ENCODE measurements around the gene F11. TPM values are rescaled to one million over a fixed set of nuclear protein-coding genes. Genes with fewer than 3 reads are reported as not detected.
"Not testable (repeated sequence)": the region's sequence is repeated elsewhere in the genome, so short reads cannot be mapped to it uniquely, and the experiment has no call there.

F11 gene
- total RNA-seq, 1 experiment from 2014 or later = not detected

GRCh38 chr4:186307497-186307896 is 41.5 kb downstream of the F11 start:
- Histone ChIP-seq H3K79me2 (ENCODE audit: low read length) (no peaks in the 10 kb centered on the region), H3K9me2 (replicated peaks; ENCODE audit: low read length) (no peaks in the 10 kb centered on the region), H3K27ac (ENCODE audit: low read length) (no peak overlapping the region), H3K27me3 (ENCODE audit: low read length) (peaks cover 35% of the 10 kb centered on the region), H4K20me1 (ENCODE audit: low read length) (no peaks in the 10 kb centered on the region), H3K36me3 (ENCODE audit: low read depth, low read length) (no peaks in the 10 kb centered on the region), H3K4me1 (ENCODE audit: insufficient read depth, low read length) (no peaks in the 10 kb centered on the region), H3K4me3 (ENCODE audit: low read length) (no peak overlapping the region), H3K9me3 (ENCODE audit: low read length) (no peaks in the 10 kb centered on the region), H3K4me2 (ENCODE audit: low read length) (no peak overlapping the region), H3F3A (ENCODE audit: low read length, unreplicated experiment) (no peaks in the 10 kb centered on the region), H3K9ac (ENCODE audit: low read length) (no peak overlapping the region), H2AFZ (ENCODE audit: low read length) (no peak overlapping the region)
- CTCF ChIA-PET = no interaction called here
- POLR2A ChIA-PET (ENCODE audit: unreplicated experiment) = interaction anchor here (0.6 kb wide), 1 partner anchor 43 kb away, joined by 3 read pairs; no protein-coding TSS in a partner anchor
- no TSS peak for BruUV-seq (replicated peaks)
- TF ChIP-seq CTCF (conservative IDR thresholded peaks at IDR 0.05; ENCODE audit: low read depth, low read length) (no peak), EZH2 (IDR thresholded peaks at IDR 0.05; ENCODE audit: low read length, unreplicated experiment) (no peak), EZH2phosphoT487 (IDR thresholded peaks at IDR 0.05; ENCODE audit: borderline replicate concordance, low read length) (no peak)
- no peak for ATAC-seq
- intact Hi-C loops (cut with micrococcal nuclease) = no loop called here
- no peak for DNase-seq

- Histone ChIP-seq H3K36me3 (ENCODE audit: low read depth, low read length) (no peaks in the 10 kb centered on the region), H3K4me3 (ENCODE audit: low read length) (no peak overlapping the region), H2AFZ (ENCODE audit: low read length) (no peak overlapping the region), H3K4me1 (ENCODE audit: insufficient read depth, low read length) (no peaks in the 10 kb centered on the region), H3K9me3 (ENCODE audit: low read length) (no peaks in the 10 kb centered on the region), H3K79me2 (ENCODE audit: low read length) (no peaks in the 10 kb centered on the region), H3K27ac (ENCODE audit: low read length) (no peak overlapping the region), H4K20me1 (ENCODE audit: low read length) (no peaks in the 10 kb centered on the region), H3F3A (ENCODE audit: low read length, unreplicated experiment) (no peaks in the 10 kb centered on the region), H3K9ac (ENCODE audit: low read length) (no peak overlapping the region), H3K4me2 (ENCODE audit: low read length) (no peak overlapping the region), H3K9me2 (replicated peaks; ENCODE audit: low read length) (no peaks in the 10 kb centered on the region), H3K27me3 (ENCODE audit: low read length) (peaks cover 36% of the 10 kb centered on the region)
- no peak for ATAC-seq
- intact Hi-C loops (cut with micrococcal nuclease) = no loop called here
- no peak for DNase-seq
- TF ChIP-seq EZH2 (IDR thresholded peaks at IDR 0.05; ENCODE audit: low read length, unreplicated experiment) = no peak
- no peak for TF ChIP-seq CTCF (conservative IDR thresholded peaks at IDR 0.05; ENCODE audit: low read depth, low read length)
- TF ChIP-seq EZH2phosphoT487 (IDR thresholded peaks at IDR 0.05; ENCODE audit: borderline replicate concordance, low read length) = no peak
- ChIA-PET CTCF (no interaction called here), POLR2A (ENCODE audit: unreplicated experiment) (no interaction called here)
- no TSS peak for BruUV-seq (replicated peaks)
Measured at GRCh38 chr4:186307916-186308315, 41.9 kb downstream of the F11 start.

- Histone ChIP-seq H3K9ac (ENCODE audit: low read length) (no peak overlapping the region), H2AFZ (ENCODE audit: low read length) (no peak overlapping the region), H3K27ac (ENCODE audit: low read length) (no peak overlapping the region), H3K4me1 (ENCODE audit: insufficient read depth, low read length) (no peaks in the 10 kb centered on the region), H3K27me3 (ENCODE audit: low read length) (peaks cover 45% of the 10 kb centered on the region), H3K36me3 (ENCODE audit: low read depth, low read length) (no peaks in the 10 kb centered on the region), H3K79me2 (ENCODE audit: low read length) (no peaks in the 10 kb centered on the region), H3K4me3 (ENCODE audit: low read length) (no peak overlapping the region), H3K4me2 (ENCODE audit: low read length) (no peak overlapping the region), H3F3A (ENCODE audit: low read length, unreplicated experiment) (no peaks in the 10 kb centered on the region), H3K9me3 (ENCODE audit: low read length) (no peaks in the 10 kb centered on the region), H4K20me1 (ENCODE audit: low read length) (no peaks in the 10 kb centered on the region), H3K9me2 (replicated peaks; ENCODE audit: low read length) (no peaks in the 10 kb centered on the region)
- CTCF ChIA-PET = no interaction called here
- POLR2A ChIA-PET (ENCODE audit: unreplicated experiment) = no interaction called here
- intact Hi-C loops (cut with micrococcal nuclease) = no loop called here
- no TSS peak for BruUV-seq (replicated peaks)
- DNase-seq (no peak), ATAC-seq (no peak)
- TF ChIP-seq CTCF (conservative IDR thresholded peaks at IDR 0.05; ENCODE audit: low read depth, low read length) = no peak
- no peak for TF ChIP-seq EZH2phosphoT487 (IDR thresholded peaks at IDR 0.05; ENCODE audit: borderline replicate concordance, low read length)
- TF ChIP-seq EZH2 (IDR thresholded peaks at IDR 0.05; ENCODE audit: low read length, unreplicated experiment) = no peak
Measured at GRCh38 chr4:186318481-186318880, 52.5 kb downstream of the F11 start.

GRCh38 chr4:186324660-186325059 is 58.7 kb downstream of the F11 start:
- peaks cover 20% of the 10 kb centered on the region for H3K27me3 ChIP-seq (ENCODE audit: low read length)
- H2AFZ ChIP-seq (ENCODE audit: low read length); H4K20me1 ChIP-seq (ENCODE audit: low read length); BruUV-seq (replicated peaks); POLR2A ChIA-PET (ENCODE audit: unreplicated experiment); DNase-seq; H3F3A ChIP-seq (ENCODE audit: low read length, unreplicated experiment); intact Hi-C loops (cut with micrococcal nuclease); H3K4me1 ChIP-seq (ENCODE audit: insufficient read depth, low read length); H3K4me3 ChIP-seq (ENCODE audit: low read length); H3K36me3 ChIP-seq (ENCODE audit: low read depth, low read length); H3K4me2 ChIP-seq (ENCODE audit: low read length); H3K9me2 ChIP-seq (replicated peaks; ENCODE audit: low read length); H3K27ac ChIP-seq (ENCODE audit: low read length); H3K9me3 ChIP-seq (ENCODE audit: low read length); H3K79me2 ChIP-seq (ENCODE audit: low read length); H3K9ac ChIP-seq (ENCODE audit: low read length); CTCF ChIA-PET; ATAC-seq: not testable (repeated sequence)

All from PC-3 (cell line).